LNCAP (cell line): ENCODE measurements around the gene SRPX.
A peak's percentile ranks its signal among the peaks of the same experiment; 100 is the strongest.

Source experiments
- CTCF ChIP-seq: fragments of 450-650 bp; IDR thresholded peaks from 2 replicates; pipeline ENCODE4 v1.5.1; 2017; ENCODE audit warnings: mild to moderate bottlenecking

SRPX gene

DNA sequence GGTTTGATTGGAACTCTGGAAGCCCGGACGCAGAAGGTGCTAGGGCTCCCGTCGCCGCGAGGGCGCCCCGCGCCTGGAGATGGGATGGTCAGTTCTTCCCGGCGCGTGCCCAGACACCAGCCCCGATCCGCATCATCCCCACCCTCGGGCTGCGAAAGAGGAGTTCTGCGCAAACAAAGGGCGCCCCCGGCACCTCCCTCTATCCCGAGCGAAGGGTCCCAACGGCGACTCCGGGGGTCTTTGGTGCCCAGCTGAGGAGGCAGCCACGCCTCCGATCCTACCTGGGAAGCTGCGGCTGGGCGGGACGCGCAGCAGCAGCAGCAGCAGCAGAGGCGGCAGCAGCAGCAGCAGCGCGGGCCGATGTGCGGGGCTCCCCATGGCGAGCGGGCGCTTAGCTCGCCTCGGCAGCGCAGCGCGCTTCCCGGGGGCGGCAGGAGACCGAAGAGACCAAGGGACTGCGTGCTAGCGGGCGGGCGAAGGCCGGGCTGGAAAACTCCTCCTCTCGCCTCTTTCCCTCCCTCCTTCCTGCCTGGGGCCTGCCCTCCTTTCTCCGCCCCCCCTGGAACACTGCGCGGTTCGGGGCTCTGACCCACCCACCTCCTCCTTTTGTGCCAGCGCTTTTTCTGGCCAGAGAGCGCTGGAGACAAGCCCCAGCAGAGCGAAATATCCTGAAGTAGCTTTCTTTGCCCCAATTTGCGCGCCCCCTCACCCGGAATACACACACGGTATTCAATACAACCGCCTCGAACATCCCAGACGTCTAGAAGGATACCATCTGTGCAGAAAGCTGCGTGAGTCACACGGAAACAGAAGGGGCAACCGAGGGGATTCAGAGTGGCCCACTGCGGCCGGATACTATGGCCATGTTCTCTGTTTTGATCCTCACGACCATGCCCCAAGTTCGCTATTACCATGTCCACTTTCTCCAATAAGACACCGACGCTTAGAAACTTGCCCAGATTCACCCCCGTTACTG, at the start of gene SRPX:
TSS of gene SRPX (minus strand) at position 457 of the 976 bp plus-strand sequence. CDS start at position 378, 79 bp downstream.
- TF ChIP-seq CTCF = no peak

DNA sequence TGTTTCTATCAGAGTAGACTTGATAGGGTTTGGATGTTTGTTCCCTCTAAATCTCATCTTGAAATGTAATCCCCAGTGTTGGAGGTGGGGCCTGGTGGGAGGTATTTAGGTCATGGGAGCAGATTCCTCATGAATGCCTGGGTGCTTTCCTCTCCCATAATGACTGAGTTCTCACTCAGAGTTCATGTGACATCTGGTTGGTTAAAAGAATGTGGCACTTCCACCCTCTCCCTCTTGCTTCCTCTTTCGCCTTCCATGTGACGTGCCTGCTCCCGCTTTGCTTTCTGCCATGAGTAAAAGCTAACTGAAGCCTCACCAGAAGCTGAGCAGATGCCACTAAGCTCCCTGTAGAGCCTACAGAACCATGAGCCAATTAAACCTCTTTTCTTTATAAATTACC, 47.3 kb upstream of the SRPX start:
- no peak for TF ChIP-seq CTCF

- TF ChIP-seq CTCF = no peak
Measured at GRCh38 chrX:38262715-38263620, 42.3 kb upstream of the SRPX start.

DNA sequence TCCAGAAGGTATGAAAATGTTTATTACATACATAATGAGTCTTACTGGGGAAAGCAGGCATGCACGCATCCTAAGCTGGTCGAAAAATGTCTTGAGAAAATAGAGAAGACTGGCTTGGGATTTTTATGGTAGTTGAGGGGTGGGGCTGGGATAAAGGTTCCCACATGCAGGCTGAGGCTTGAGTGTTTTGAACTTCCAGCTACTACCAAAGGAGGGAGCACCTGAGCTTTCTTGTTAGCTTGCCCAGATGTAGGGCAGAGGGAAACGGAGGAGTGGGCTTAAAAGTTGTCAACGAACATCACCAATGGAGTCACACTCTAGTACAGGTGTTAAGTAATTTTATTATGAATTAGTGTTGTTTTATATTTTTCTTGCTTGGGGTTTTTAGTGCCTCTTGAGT, 39.6 kb upstream of the SRPX start:
- peak; percentile 49 for TF ChIP-seq CTCF

DNA sequence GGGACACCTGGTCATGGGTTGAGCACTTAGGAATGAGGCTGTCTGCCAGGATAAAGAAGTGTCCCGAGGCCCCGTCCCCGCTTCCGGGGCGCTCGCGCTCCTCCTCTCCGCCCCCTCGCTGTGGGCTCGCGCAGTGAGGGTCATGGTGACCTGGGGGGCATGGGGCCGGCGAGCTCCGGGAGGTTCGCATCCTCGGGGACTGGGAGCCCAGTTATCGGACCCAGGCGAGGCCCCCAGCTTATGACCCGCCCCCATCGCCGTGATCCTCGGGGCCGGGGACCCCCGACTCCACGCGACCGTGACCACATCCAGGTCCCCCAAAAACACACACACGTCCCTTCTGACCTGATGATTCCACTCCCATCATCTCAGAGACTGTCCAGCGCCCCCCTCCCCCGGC, 35.3 kb upstream of the SRPX start:
- no peak for TF ChIP-seq CTCF

DNA sequence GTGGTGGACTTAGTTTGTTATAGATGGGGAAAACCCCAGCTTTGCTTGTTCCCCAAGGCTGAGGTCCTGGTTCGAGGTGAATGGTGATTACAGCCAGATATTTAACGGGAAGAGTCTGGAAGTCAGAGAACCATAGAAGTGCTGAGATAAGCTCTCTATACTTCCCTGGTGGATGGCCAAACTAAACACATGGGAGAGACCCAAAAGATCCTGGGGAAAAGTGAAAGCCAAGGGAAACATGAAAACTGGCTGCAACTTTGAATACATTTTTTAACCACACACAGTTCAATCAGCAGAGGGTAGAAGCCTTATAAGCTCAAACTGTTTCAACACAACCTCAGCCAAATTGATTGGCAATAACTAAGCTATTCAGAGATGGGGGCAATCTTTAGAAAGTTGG, 29.3 kb upstream of the SRPX start:
- TF ChIP-seq CTCF = no peak

- no peak for TF ChIP-seq CTCF
Measured at GRCh38 chrX:38247051-38247450, 26.4 kb upstream of the SRPX start.
